Lung (tissue), 12 donors: ENCODE measurements around the gene KLHL29. TPM values are rescaled to one million over a fixed set of nuclear protein-coding genes. Genes with fewer than 3 reads are reported as not detected.

Source experiments
- ATAC-seq: fragments of 200-7000 bp; cut with Tn5 transposase; one replicate; pipeline ENCODE4 v1.9.1; 2020; ENCODE audit warnings: moderate number of reproducible peaks; ENCODE audit not compliant: insufficient read depth, low FRiP score
- DNase-seq, 3 donors: peaks; one replicate each; pipeline ENCODE4 v3.0.0-alpha.2; 2013 to 2017
- H3K27ac ChIP-seq, 2 donors: one replicate each; pipeline ENCODE4 v1.5.1; 2013; ENCODE audit warnings: mild to moderate bottlenecking in 2 of 2, moderate library complexity in 2 of 2, control low read depth in 1 of 2, inconsistent platforms in 1 of 2, low read depth in 1 of 2, low read length in 1 of 2
- H3K27me3 ChIP-seq, 3 donors: one replicate each; pipeline ENCODE4 v1.5.1; 2013; ENCODE audit warnings: low read length in 2 of 3; ENCODE audit not compliant: control insufficient read depth in 3 of 3, insufficient read depth in 3 of 3
- H3K36me3 ChIP-seq, 4 donors: one replicate each; pipeline ENCODE4 v1.5.1; 2013; ENCODE audit warnings: low read length in 4 of 4, mild to moderate bottlenecking in 1 of 4, moderate library complexity in 1 of 4; ENCODE audit not compliant: control insufficient read depth in 4 of 4, insufficient read depth in 4 of 4
- H3K4me1 ChIP-seq, 5 donors: one replicate each; pipeline ENCODE4 v1.5.1; 2013; ENCODE audit warnings: low read length in 5 of 5, mild to moderate bottlenecking in 2 of 5, moderate library complexity in 1 of 5; ENCODE audit not compliant: control insufficient read depth in 5 of 5, insufficient read depth in 5 of 5
- H3K4me3 ChIP-seq: one replicate; pipeline ENCODE4 v1.5.1; 2013; ENCODE audit warnings: mild to moderate bottlenecking, control low read depth, moderate library complexity
- H3K9ac ChIP-seq, 2 donors: one replicate each; pipeline ENCODE4 v1.5.1; 2013; ENCODE audit warnings: low read length in 2 of 2, control low read depth in 1 of 2; ENCODE audit not compliant: insufficient read depth in 1 of 2
- H3K9me3 ChIP-seq, 4 donors: one replicate each; pipeline ENCODE4 v1.5.1; 2013; ENCODE audit warnings: low read length in 3 of 4, mild to moderate bottlenecking in 1 of 4, moderate library complexity in 1 of 4; ENCODE audit not compliant: control insufficient read depth in 4 of 4, insufficient read depth in 3 of 4
- CTCF ChIP-seq: IDR thresholded peaks from 2 replicates; pipeline ENCODE4 v1.5.1; 2012; ENCODE audit warnings: mild to moderate bottlenecking; ENCODE audit errors: control extremely low read depth, extremely low read depth
- WGBS, 2 donors: extraction: QIAGEN DNeasy Blood & Tissue Kit; methylation state at CpG; one replicate each; pipeline ENCODE4 v1.1.7; 2013; 5-methylcytosine and 5-hydroxymethylcytosine counted together
- polyA plus RNA-seq, 2 donors: library from polyadenylated mRNA; stranded (reverse); fragments of 200-250 nt; gene quantifications; one replicate each; pipeline ENCODE4 v1.2.1, GENCODE V29; 2013
- total RNA-seq, 2 donors: library from RNA; depleted of rRNA in 1 of 2; stranded (reverse); fragments of >200 nt in 1 of 2; gene quantifications; one replicate each; pipeline ENCODE4 v1.2.1, GENCODE V29; 2014 to 2021
- donor health status: control.
- donor health status: control.
- donor health status: Bipolar disorder and iron deficiency.
- donor health status: healthy.
- donor health status: DM: yes; HTN: yes; CAD: no.

KLHL29 gene
- total and polyA plus RNA-seq, 4 donors: 2.7 to 16.2 (median 3.5) TPM

- Histone ChIP-seq H3K4me1 (peaks cover 0 to 6% (median 0%) of the 10 kb centered on the region in 5 donors), H3K27me3 (no peaks in the 10 kb centered on the region), H3K27ac (no peak overlapping the region), H3K9me3 (no peaks in the 10 kb centered on the region), H3K9ac (no peak overlapping the region), H3K4me3 (no peak overlapping the region), H3K36me3 (peaks cover 0 to 3% (median under 1%) of the 10 kb centered on the region in 4 donors)
- 89 to 92% methylated on average over 8 of the region's 8 CpGs for WGBS, 2 donors
- no peak for DNase-seq
- no peak for TF ChIP-seq CTCF
- no peak for ATAC-seq
Observed at GRCh38 chr2:23745068-23745725, 360.2 kb downstream of the KLHL29 start.

- peak overlapping the region in 1 of 2 donors; percentile 43 for H3K27ac ChIP-seq
- TF ChIP-seq CTCF: no peak
- peaks cover 0 to 6% (median under 1%) of the 10 kb centered on the region in 4 donors for H3K36me3 ChIP-seq
- no peaks in the 10 kb centered on the region for H3K9me3 ChIP-seq
- H3K9ac ChIP-seq: no peak overlapping the region
- H3K27me3 ChIP-seq: no peaks in the 10 kb centered on the region
- ATAC-seq (no peak), DNase-seq (peak; percentile 37 to 65 (median 64))
- peaks cover 0 to 6% (median 0%) of the 10 kb centered on the region in 5 donors for H3K4me1 ChIP-seq
- no peak overlapping the region for H3K4me3 ChIP-seq
Observed at GRCh38 chr2:23745726-23746105, 360.7 kb downstream of the KLHL29 start.

- no peak for ATAC-seq
- peaks cover 0 to 6% (median 0%) of the 10 kb centered on the region in 5 donors for H3K4me1 ChIP-seq
- H3K4me3 ChIP-seq: no peak overlapping the region
- no peaks in the 10 kb centered on the region for H3K27me3 ChIP-seq
- peak overlapping the region in 1 of 2 donors; percentile 43 for H3K27ac ChIP-seq
- no peak overlapping the region for H3K9ac ChIP-seq
- H3K36me3 ChIP-seq: peaks cover 0 to 7% (median under 1%) of the 10 kb centered on the region in 4 donors
- TF ChIP-seq CTCF: no peak
- WGBS, 2 donors: 92 to 99% methylated on average over 2 of the region's 2 CpGs
- H3K9me3 ChIP-seq: no peaks in the 10 kb centered on the region
- no peak for DNase-seq
Observed at GRCh38 chr2:23746141-23746863, 361.3 kb downstream of the KLHL29 start.
